ENCODE results near the gene CD82.

DNA sequence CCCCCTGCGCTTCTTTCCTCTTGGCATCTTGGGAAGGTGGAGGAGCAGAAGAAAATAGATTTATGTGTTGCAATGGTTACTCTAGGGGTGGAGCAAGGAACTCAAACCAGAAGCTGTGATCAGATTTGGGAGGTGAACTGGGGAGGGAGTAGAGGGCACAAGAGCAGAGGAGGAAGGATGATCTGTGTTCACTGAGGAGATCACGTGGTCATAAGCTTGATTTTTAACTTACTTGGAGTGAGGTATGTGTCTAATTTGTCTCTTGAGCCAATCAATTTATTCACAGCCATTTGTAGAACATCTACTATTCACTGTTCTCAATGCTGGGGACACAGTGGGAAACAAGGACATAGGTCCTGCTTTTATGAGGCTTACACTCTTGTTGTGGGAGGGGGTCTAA is 24.8 kb upstream of the CD82 start:
- TF ChIP-seq SMAD9 (CRISPR knock-in tag; IDR thresholded peaks at IDR 0.05) (no peak), POLR2AphosphoS2 (IDR thresholded peaks at IDR 0.05; ENCODE audit: low read depth, low read length) (no peak), NFE2L2 (IDR thresholded peaks at IDR 0.05; ENCODE audit: low read length) (no peak), CREBL2 (CRISPR knock-in tag; IDR thresholded peaks at IDR 0.05; ENCODE audit: borderline replicate concordance) (no peak), POLR2A (IDR thresholded peaks at IDR 0.05; ENCODE audit: insufficient read depth in 1 of 2, low read depth in 2 of 2, low read length in 2 of 2) (no peak), FIP1L1 (IDR thresholded peaks at IDR 0.05; ENCODE audit: borderline replicate concordance, insufficient read depth, low read depth, low read length) (no peak), POLR2AphosphoS5 (IDR thresholded peaks at IDR 0.05; ENCODE audit: low read depth, low read length) (no peak), E2F2 (CRISPR knock-in tag; IDR thresholded peaks at IDR 0.05; ENCODE audit: borderline replicate concordance) (no peak), YY1 (IDR thresholded peaks at IDR 0.05; ENCODE audit: insufficient read depth, insufficient replicate concordance, low read depth, low read length) (no peak), MXI1 (IDR thresholded peaks at IDR 0.05; ENCODE audit: borderline replicate concordance, low read depth, low read length) (no peak)
- TF ChIP-seq, protein P1, sequence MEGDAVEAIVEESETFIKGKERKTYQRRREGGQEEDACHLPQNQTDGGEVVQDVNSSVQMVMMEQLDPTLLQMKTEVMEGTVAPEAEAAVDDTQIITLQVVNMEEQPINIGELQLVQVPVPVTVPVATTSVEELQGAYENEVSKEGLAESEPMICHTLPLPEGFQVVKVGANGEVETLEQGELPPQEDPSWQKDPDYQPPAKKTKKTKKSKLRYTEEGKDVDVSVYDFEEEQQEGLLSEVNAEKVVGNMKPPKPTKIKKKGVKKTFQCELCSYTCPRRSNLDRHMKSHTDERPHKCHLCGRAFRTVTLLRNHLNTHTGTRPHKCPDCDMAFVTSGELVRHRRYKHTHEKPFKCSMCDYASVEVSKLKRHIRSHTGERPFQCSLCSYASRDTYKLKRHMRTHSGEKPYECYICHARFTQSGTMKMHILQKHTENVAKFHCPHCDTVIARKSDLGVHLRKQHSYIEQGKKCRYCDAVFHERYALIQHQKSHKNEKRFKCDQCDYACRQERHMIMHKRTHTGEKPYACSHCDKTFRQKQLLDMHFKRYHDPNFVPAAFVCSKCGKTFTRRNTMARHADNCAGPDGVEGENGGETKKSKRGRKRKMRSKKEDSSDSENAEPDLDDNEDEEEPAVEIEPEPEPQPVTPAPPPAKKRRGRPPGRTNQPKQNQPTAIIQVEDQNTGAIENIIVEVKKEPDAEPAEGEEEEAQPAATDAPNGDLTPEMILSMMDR (CRISPR knock-in tag; IDR thresholded peaks at IDR 0.05): no peak
- TF ChIP-seq, protein P2, sequence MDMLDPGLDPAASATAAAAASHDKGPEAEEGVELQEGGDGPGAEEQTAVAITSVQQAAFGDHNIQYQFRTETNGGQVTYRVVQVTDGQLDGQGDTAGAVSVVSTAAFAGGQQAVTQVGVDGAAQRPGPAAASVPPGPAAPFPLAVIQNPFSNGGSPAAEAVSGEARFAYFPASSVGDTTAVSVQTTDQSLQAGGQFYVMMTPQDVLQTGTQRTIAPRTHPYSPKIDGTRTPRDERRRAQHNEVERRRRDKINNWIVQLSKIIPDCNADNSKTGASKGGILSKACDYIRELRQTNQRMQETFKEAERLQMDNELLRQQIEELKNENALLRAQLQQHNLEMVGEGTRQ (IDR thresholded peaks at IDR 0.05; ENCODE audit: low read depth, low read length): no peak
- TF ChIP-seq, protein P2 (CRISPR knock-in tag; IDR thresholded peaks at IDR 0.05; ENCODE audit: borderline replicate concordance): no peak
- TF ChIP-seq, protein P3, sequence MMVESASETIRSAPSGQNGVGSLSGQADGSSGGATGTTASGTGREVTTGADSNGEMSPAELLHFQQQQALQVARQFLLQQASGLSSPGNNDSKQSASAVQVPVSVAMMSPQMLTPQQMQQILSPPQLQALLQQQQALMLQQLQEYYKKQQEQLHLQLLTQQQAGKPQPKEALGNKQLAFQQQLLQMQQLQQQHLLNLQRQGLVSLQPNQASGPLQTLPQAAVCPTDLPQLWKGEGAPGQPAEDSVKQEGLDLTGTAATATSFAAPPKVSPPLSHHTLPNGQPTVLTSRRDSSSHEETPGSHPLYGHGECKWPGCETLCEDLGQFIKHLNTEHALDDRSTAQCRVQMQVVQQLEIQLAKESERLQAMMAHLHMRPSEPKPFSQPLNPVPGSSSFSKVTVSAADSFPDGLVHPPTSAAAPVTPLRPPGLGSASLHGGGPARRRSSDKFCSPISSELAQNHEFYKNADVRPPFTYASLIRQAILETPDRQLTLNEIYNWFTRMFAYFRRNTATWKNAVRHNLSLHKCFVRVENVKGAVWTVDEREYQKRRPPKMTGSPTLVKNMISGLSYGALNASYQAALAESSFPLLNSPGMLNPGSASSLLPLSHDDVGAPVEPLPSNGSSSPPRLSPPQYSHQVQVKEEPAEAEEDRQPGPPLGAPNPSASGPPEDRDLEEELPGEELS (CRISPR knock-in tag; IDR thresholded peaks at IDR 0.05): no peak
